H1 (cell line): Measurements from ENCODE around the gene UPF2. TPM values are rescaled to one million over a fixed set of nuclear protein-coding genes. Genes with fewer than 3 reads are reported as not detected.
A peak's percentile ranks its signal among the peaks of the same experiment; 100 is the strongest.

Experiments
- CTCF ChIA-PET: fragments of 300-600 bp; sonication (Branson Sonifier 250); formaldehyde crosslinking; loops from one replicate; lab custom pipeline; 2021; ENCODE audit not compliant: partially characterized antibody; lab: Charles Lee
- POLR2A ChIA-PET: fragments of 300-600 bp; sonication (Branson Sonifier 250); formaldehyde crosslinking; loops from one replicate; lab custom pipeline; 2021; ENCODE audit warnings: inconsistent platforms; ENCODE audit not compliant: partially characterized antibody; lab: Charles Lee
- DNase-seq, 2 experiments: peaks; one replicate each; pipeline versions ENCODE4 v3.0.0 to v3.0.0-alpha.2; 2010 to 2022; ENCODE audit warnings: low spot score in 2 of 2, low read depth in 1 of 2, mixed read lengths in 1 of 2
- FAIRE-seq: peaks from 2 replicates; lab custom pipeline; 2011; peaks lifted over from hg19 to GRCh38; lab: Jason Lieb, UNC
- H2AFZ ChIP-seq: 2 replicates; pipeline ENCODE4 v1.8.1; 2012; ENCODE audit warnings: low read length, inconsistent platforms
- H2AK5ac ChIP-seq: 2 replicates; pipeline ENCODE4 v1.6.1; 2013; ENCODE audit warnings: low read depth, low read length
- H2BK120ac ChIP-seq: replicated peaks from 2 replicates; pipeline ENCODE3; 2013; ENCODE audit warnings: low read depth, low read length, inconsistent platforms
- H2BK12ac ChIP-seq: 2 replicates; pipeline ENCODE4 v1.6.1; 2013; ENCODE audit warnings: low read depth, low read length
- H2BK15ac ChIP-seq: 2 replicates; pipeline ENCODE4 v1.6.1; 2013; ENCODE audit warnings: low read length
- H2BK20ac ChIP-seq: 2 replicates; pipeline ENCODE4 v1.6.1; 2013; ENCODE audit warnings: low read length
- H2BK5ac ChIP-seq: 2 replicates; pipeline ENCODE4 v1.6.1; 2013; ENCODE audit warnings: low read depth, low read length
- H3K14ac ChIP-seq: 2 replicates; pipeline ENCODE4 v1.6.1; 2013; ENCODE audit warnings: inconsistent platforms; ENCODE audit not compliant: insufficient read length
- H3K18ac ChIP-seq: 2 replicates; pipeline ENCODE4 v1.6.1; 2013; ENCODE audit warnings: low read length; ENCODE audit errors: extremely low read depth
- H3K23ac ChIP-seq: 2 replicates; pipeline ENCODE4 v1.6.1; 2013; ENCODE audit warnings: inconsistent platforms; ENCODE audit not compliant: insufficient read length
- H3K23me2 ChIP-seq: 2 replicates; pipeline ENCODE4 v1.6.1; 2013; ENCODE audit warnings: low read depth, low read length
- H3K27ac ChIP-seq: 2 replicates; pipeline ENCODE4 v1.6.1; 2011; ENCODE audit warnings: low read depth, low read length, inconsistent platforms
- H3K27me3 ChIP-seq, 4 experiments: replicated peaks in 1 of 4; 1 replicate in 1 of 4; 2 replicates in 3 of 4; pipeline versions ENCODE4 v1.6.1 to v1.8.1; 2011 to 2013; ENCODE audit warnings: low read length in 3 of 4, mild to moderate bottlenecking in 3 of 4, inconsistent platforms in 2 of 4, mixed read lengths in 2 of 4, moderate library complexity in 1 of 4; ENCODE audit not compliant: control insufficient read depth in 3 of 4, insufficient read depth in 3 of 4; ENCODE audit errors: extremely low read depth in 1 of 4
- H3K36me3 ChIP-seq, 4 experiments: 2 replicates each; pipeline versions ENCODE4 v1.6.1 to v1.8.1; 2011 to 2013; ENCODE audit warnings: mild to moderate bottlenecking in 4 of 4, low read length in 3 of 4, moderate library complexity in 2 of 4, control low read depth in 1 of 4, inconsistent platforms in 1 of 4; ENCODE audit not compliant: insufficient read depth in 4 of 4, control insufficient read depth in 2 of 4
- H3K4ac ChIP-seq: replicated peaks from 2 replicates; pipeline ENCODE3; 2013; ENCODE audit warnings: low read length, low read depth, mixed read lengths, inconsistent platforms; ENCODE audit not compliant: insufficient read length
- H3K4me1 ChIP-seq, 4 experiments: replicated peaks in 1 of 4; 1 replicate in 1 of 4; 2 replicates in 3 of 4; pipeline versions ENCODE4 v1.6.1 to v1.8.1; 2011 to 2013; ENCODE audit warnings: low read length in 3 of 4, inconsistent platforms in 2 of 4, mixed read lengths in 1 of 4; ENCODE audit not compliant: insufficient read depth in 4 of 4, control insufficient read depth in 3 of 4
- H3K4me2 ChIP-seq, 2 experiments: 2 replicates each; pipeline versions ENCODE4 v1.6.1 to v1.8.1; 2011 to 2013; ENCODE audit warnings: low read depth in 2 of 2, low read length in 2 of 2, control low read depth in 1 of 2, inconsistent platforms in 1 of 2, mild to moderate bottlenecking in 1 of 2; ENCODE audit not compliant: insufficient read depth in 1 of 2
- H3K4me3 ChIP-seq, 4 experiments: fragments of 200-600, 300-600 bp in 1 of 4; sonication (generic), shearing (Covaris generic), sonication (Bioruptor Twin) in 1 of 4; 2 replicates each; pipeline versions ENCODE4 v1.5.1 to v1.8.1; 2011 to 2016; ENCODE audit warnings: low read length in 4 of 4, low read depth in 3 of 4, control low read depth in 2 of 4, inconsistent platforms in 2 of 4, mild to moderate bottlenecking in 2 of 4, mixed read lengths in 1 of 4, moderate library complexity in 1 of 4; ENCODE audit not compliant: insufficient read depth in 2 of 4; ENCODE audit errors: extremely low read depth in 1 of 4
- H3K56ac ChIP-seq: replicated peaks from 2 replicates; pipeline ENCODE3; 2013; ENCODE audit warnings: low read depth, mild to moderate bottlenecking, mixed read lengths, low read length, inconsistent platforms; ENCODE audit not compliant: insufficient read length
- H3K79me1 ChIP-seq: 2 replicates; pipeline ENCODE4 v1.6.1; 2013; ENCODE audit warnings: low read depth, low read length, control low read depth
- H3K79me2 ChIP-seq, 2 experiments: 2 replicates each; pipeline versions ENCODE4 v1.6.1 to v1.8.1; 2012 to 2013; ENCODE audit warnings: low read length in 2 of 2, mild to moderate bottlenecking in 2 of 2, inconsistent platforms in 1 of 2; ENCODE audit not compliant: insufficient read depth in 2 of 2, control insufficient read depth in 1 of 2
- H3K9ac ChIP-seq, 4 experiments: replicated peaks in 1 of 4; 1 replicate in 1 of 4; 2 replicates in 3 of 4; pipeline versions ENCODE4 v1.6.1 to v1.8.1; 2011 to 2013; ENCODE audit warnings: low read depth in 3 of 4, low read length in 3 of 4, control low read depth in 2 of 4, mild to moderate bottlenecking in 2 of 4, moderate library complexity in 2 of 4, inconsistent platforms in 1 of 4; ENCODE audit errors: extremely low read depth in 1 of 4
- H3K9me3 ChIP-seq, 2 experiments: 2 replicates each; pipeline versions ENCODE4 v1.6.1 to v1.8.1; 2012 to 2013; ENCODE audit warnings: mild to moderate bottlenecking in 2 of 2, moderate library complexity in 2 of 2, control low read depth in 1 of 2, inconsistent platforms in 1 of 2, low read depth in 1 of 2, low read length in 1 of 2, mixed read lengths in 1 of 2; ENCODE audit not compliant: insufficient read depth in 2 of 2
- H4K20me1 ChIP-seq, 2 experiments: replicated peaks in 1 of 2; 2 replicates each; pipeline versions ENCODE3 to v1.8.1; 2011 to 2013; ENCODE audit warnings: inconsistent platforms in 2 of 2, low read length in 2 of 2, mild to moderate bottlenecking in 1 of 2; ENCODE audit not compliant: insufficient read depth in 2 of 2, control insufficient read depth in 1 of 2
- H4K5ac ChIP-seq: 2 replicates; pipeline ENCODE4 v1.6.1; 2013; ENCODE audit warnings: low read length, low read depth, mixed read lengths, inconsistent platforms; ENCODE audit not compliant: insufficient read length
- H4K8ac ChIP-seq: 2 replicates; pipeline ENCODE4 v1.8.0; 2013; ENCODE audit warnings: mild to moderate bottlenecking, moderate library complexity, low read length, inconsistent platforms; ENCODE audit not compliant: insufficient read depth; ENCODE audit errors: extremely low read depth
- H4K91ac ChIP-seq: replicated peaks from 2 replicates; pipeline ENCODE3; 2013; ENCODE audit warnings: low read length, mixed read lengths, inconsistent platforms; ENCODE audit not compliant: insufficient read length
- BCL11A ChIP-seq, 2 experiments: IDR thresholded peaks; one replicate each; pipeline ENCODE4 v1.6.1; 2011; ENCODE audit warnings: low read depth in 2 of 2, low read length in 2 of 2, mild to moderate bottlenecking in 2 of 2
- CEBPB ChIP-seq: IDR thresholded peaks from 2 replicates; pipeline ENCODE4 v1.6.1; 2012; ENCODE audit warnings: low read depth, low read length
- EP300 ChIP-seq, 2 experiments: IDR thresholded peaks; 1 replicate in 1 of 2; 2 replicates in 1 of 2; pipeline ENCODE4 v1.6.1; 2011 to 2012; ENCODE audit warnings: low read depth in 2 of 2, low read length in 2 of 2, mild to moderate bottlenecking in 2 of 2, borderline replicate concordance in 1 of 2, inconsistent platforms in 1 of 2, moderate library complexity in 1 of 2
- NANOG ChIP-seq: IDR thresholded peaks from 2 replicates; pipeline ENCODE4 v1.6.1; 2011; ENCODE audit warnings: low read length, low read depth, mild to moderate bottlenecking, inconsistent platforms; ENCODE audit not compliant: insufficient read depth, poor library complexity, severe bottlenecking
- RXRA ChIP-seq: IDR thresholded peaks from 2 replicates; pipeline ENCODE4 v1.6.1; 2011; ENCODE audit warnings: low read depth, mild to moderate bottlenecking, low read length, moderate library complexity; ENCODE audit not compliant: insufficient read depth
- SP1 ChIP-seq: IDR thresholded peaks from 2 replicates; pipeline ENCODE4 v1.6.1; 2011; ENCODE audit warnings: low read depth, low read length
- SRF ChIP-seq: IDR thresholded peaks from 2 replicates; pipeline ENCODE4 v1.6.1; 2011; ENCODE audit warnings: mild to moderate bottlenecking, low read depth, low read length, moderate library complexity
- SUZ12 ChIP-seq: fragments of 200-600 bp; sonication (generic); IDR thresholded peaks from 2 replicates; pipeline ENCODE4 v1.6.1; 2012; ENCODE audit warnings: mild to moderate bottlenecking, inconsistent platforms, low read length, moderate library complexity, mixed read lengths
- ZNF274 ChIP-seq: IDR thresholded peaks from 2 replicates; pipeline ENCODE4 v1.7.0; 2012; ENCODE audit warnings: low read length, borderline replicate concordance; ENCODE audit errors: extremely low read depth
- WGBS, 2 experiments: shearing (Covaris generic) in 1 of 2; methylation state at CpG; one replicate each; pipeline versions ENCODE4 v1.1.6 to v1.1.7; 2013 to 2015; ENCODE audit warnings: low lambda C conversion rate in 2 of 2, mixed read lengths in 2 of 2, inconsistent platforms in 1 of 2, low coverage in 1 of 2, missing lambda C conversion rate in 1 of 2; ENCODE audit not compliant: insufficient replicate concordance in 2 of 2, insufficient coverage in 1 of 2, insufficient read length in 1 of 2; ENCODE audit errors: extremely low coverage in 1 of 2, missing lambda C conversion rate in 1 of 2; 5-methylcytosine and 5-hydroxymethylcytosine counted together
- polyA plus RNA-seq, 7 experiments: library from polyadenylated mRNA; depleted of rRNA in 3 of 7; stranded (reverse) in 5 of 7; unstranded in 2 of 7; fragments of >200 nt in 5 of 7; fragments of 200-250 nt in 2 of 7; gene quantifications; 1 replicate in 5 of 7; 2 replicates in 1 of 7; 4 replicates in 1 of 7; pipeline versions ENCODE4 v1.2.1 to v1.2.3, GENCODE V29; 2011 to 2013; ENCODE audit warnings: missing spikeins in 2 of 7, mixed read lengths in 2 of 7
- total RNA-seq: library from RNA; stranded (reverse); fragmentation: NEBNext Ultra II Directional; extraction: Animal tissue kit (Norgen Biotek cat#: 25700); gene quantifications from 2 replicates; pipeline ENCODE4 v1.2.1, GENCODE V29; 2021
- TF ChIP-seq, protein P1 (sequence below), 3 experiments: IDR thresholded peaks; 1 replicate in 2 of 3; 2 replicates in 1 of 3; pipeline versions ENCODE4 v1.5.1 to v1.6.1; 2011; ENCODE audit warnings: low read length in 3 of 3, mild to moderate bottlenecking in 3 of 3, inconsistent platforms in 2 of 3, low read depth in 1 of 3, moderate library complexity in 1 of 3; ENCODE audit not compliant: insufficient read depth in 1 of 3; ENCODE audit errors: control extremely low read depth in 1 of 3
- TF ChIP-seq, protein P2 (sequence below): IDR thresholded peaks from 2 replicates; pipeline ENCODE4 v1.6.1; 2012; ENCODE audit warnings: inconsistent platforms

Gene UPF2
- total and polyA plus RNA-seq, 2 of the 8 experiments (the other 6 are each of a cell fraction or from before 2014, with no cell fraction given): 6.2 to 32.8 TPM

DNA sequence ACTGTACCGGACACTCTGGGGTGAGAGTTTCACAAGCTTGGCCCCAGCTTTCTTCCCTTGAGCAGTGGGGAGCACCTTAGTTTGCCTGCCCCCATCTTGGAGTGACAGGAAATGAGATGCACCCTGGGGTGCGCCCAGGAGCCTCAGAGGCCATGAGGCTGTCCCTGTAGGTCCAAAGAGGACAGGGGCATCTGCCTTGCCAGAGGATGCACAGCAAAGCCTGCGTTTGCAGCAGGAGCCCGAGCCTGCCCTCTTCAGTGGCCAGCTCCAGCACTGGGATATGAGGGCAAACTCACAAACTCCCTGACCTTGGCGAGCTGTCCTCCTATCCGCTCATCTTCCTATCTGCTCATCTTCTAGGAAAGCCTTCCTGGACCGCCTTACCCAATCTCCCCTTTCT lies 140.0 kb downstream of the UPF2 start:
- no peak overlapping the region for H3K4me3 ChIP-seq
- no peak overlapping the region for H3K14ac ChIP-seq
- H3K79me1 ChIP-seq: no peaks in the 10 kb centered on the region
- no peaks in the 10 kb centered on the region for H3K36me3 ChIP-seq
- H4K91ac ChIP-seq: no peak overlapping the region
- no peak overlapping the region for H4K8ac ChIP-seq
- no peak overlapping the region for H3K4ac ChIP-seq
- H3K4me2 ChIP-seq: no peak overlapping the region
- H3K23ac ChIP-seq: no peak overlapping the region
- DNase-seq: no peak
- H2AK5ac ChIP-seq: no peak overlapping the region
- no peaks in the 10 kb centered on the region for H3K9me3 ChIP-seq
- no peaks in the 10 kb centered on the region for H4K20me1 ChIP-seq
- peaks cover 0 to 4% (median 1%) of the 10 kb centered on the region in 4 experiments; a peak in 2 of 7 replicates for H3K4me1 ChIP-seq
- H3K27ac ChIP-seq: no peak overlapping the region
- H3K23me2 ChIP-seq: no peaks in the 10 kb centered on the region
- H3K56ac ChIP-seq: no peak overlapping the region
- CTCF ChIA-PET: interaction anchor here (1.0 to 7.8 kb wide), 6 partner anchors 11 to 120 kb away, joined by 3 to 34 read pairs (median 5); no protein-coding TSS in a partner anchor
- H2AFZ ChIP-seq: no peak overlapping the region
- POLR2A ChIA-PET: no interaction called here
- H2BK120ac ChIP-seq: no peak overlapping the region
- 85% methylated on average over 7 of the region's 7 CpGs; no CpG with 5 or more reads in 1 of the 2 experiments for WGBS, 2 experiments
- no peak for FAIRE-seq
- 0 out of 2 replicates have a peak overlapping the region, but pooled peaks have one; percentile 7 for H2BK12ac ChIP-seq
- 0 out of 2 replicates have a peak overlapping the region, but pooled peaks have one; percentile 72 for H2BK20ac ChIP-seq
- H3K79me2 ChIP-seq: no peaks in the 10 kb centered on the region
- no peak overlapping the region for H3K9ac ChIP-seq
- no peak overlapping the region; the same call in 1 of the 2 replicates for H2BK15ac ChIP-seq
- no peak overlapping the region for H4K5ac ChIP-seq
- H2BK5ac ChIP-seq: no peak overlapping the region
- no peak overlapping the region for H3K18ac ChIP-seq
- no peaks in the 10 kb centered on the region for H3K27me3 ChIP-seq
- TF ChIP-seq SRF (no peak), NANOG (no peak), CEBPB (no peak), BCL11A (IDR thresholded peaks at IDR 0.05; ENCODE audit: low read depth in 2 of 2, low read length in 2 of 2) (no peak), RXRA (no peak), SUZ12 (no peak), SP1 (no peak), EP300 (IDR thresholded peaks at IDR 0.05; ENCODE audit: borderline replicate concordance in 1 of 2, low read depth in 2 of 2, low read length in 2 of 2) (no peak), ZNF274 (no peak)
- TF ChIP-seq, protein P1, sequence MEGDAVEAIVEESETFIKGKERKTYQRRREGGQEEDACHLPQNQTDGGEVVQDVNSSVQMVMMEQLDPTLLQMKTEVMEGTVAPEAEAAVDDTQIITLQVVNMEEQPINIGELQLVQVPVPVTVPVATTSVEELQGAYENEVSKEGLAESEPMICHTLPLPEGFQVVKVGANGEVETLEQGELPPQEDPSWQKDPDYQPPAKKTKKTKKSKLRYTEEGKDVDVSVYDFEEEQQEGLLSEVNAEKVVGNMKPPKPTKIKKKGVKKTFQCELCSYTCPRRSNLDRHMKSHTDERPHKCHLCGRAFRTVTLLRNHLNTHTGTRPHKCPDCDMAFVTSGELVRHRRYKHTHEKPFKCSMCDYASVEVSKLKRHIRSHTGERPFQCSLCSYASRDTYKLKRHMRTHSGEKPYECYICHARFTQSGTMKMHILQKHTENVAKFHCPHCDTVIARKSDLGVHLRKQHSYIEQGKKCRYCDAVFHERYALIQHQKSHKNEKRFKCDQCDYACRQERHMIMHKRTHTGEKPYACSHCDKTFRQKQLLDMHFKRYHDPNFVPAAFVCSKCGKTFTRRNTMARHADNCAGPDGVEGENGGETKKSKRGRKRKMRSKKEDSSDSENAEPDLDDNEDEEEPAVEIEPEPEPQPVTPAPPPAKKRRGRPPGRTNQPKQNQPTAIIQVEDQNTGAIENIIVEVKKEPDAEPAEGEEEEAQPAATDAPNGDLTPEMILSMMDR (IDR thresholded peaks at IDR 0.05; ENCODE audit: control extremely low read depth in 1 of 3, insufficient read depth in 1 of 3, low read depth in 1 of 3, low read length in 3 of 3): no peak
- TF ChIP-seq, protein P2, sequence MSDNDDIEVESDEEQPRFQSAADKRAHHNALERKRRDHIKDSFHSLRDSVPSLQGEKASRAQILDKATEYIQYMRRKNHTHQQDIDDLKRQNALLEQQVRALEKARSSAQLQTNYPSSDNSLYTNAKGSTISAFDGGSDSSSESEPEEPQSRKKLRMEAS: no peak
